Kidney tubule cell (primary cell): ENCODE results near the gene MAML3.

ENCODE experiments used
- DNase-seq: peaks from one replicate; pipeline ENCODE4 v3.0.0-alpha.2; 2018; ENCODE audit warnings: low spot score

Gene MAML3

DNA sequence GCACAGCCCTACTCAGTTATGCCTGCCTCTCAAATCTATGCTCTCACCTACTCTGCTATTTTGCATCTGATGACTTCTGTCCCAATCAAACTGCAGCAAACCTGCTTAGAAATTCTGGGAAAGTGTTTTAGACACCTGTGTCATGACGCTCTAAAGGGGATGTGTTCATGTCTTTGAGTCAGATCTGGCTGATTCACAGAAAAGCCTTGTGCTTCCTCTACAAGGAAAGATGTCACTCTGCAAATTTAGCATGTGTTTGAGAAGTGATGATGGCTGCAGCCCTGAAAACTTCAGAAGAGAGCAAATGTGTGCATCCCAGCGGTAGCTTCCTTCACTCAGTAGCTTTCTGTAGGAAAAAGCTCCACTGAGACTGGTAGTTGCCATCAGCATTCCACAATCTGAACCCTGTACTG lies 253.0 kb downstream of the MAML3 start:
- DNase-seq = peak; percentile 67

GRCh38 chr4:139899346-139899745 lies 254.6 kb downstream of the MAML3 start:
- DNase-seq = no peak

GRCh38 chr4:139898293-139898692 lies 255.7 kb downstream of the MAML3 start:
- DNase-seq = no peak

DNA sequence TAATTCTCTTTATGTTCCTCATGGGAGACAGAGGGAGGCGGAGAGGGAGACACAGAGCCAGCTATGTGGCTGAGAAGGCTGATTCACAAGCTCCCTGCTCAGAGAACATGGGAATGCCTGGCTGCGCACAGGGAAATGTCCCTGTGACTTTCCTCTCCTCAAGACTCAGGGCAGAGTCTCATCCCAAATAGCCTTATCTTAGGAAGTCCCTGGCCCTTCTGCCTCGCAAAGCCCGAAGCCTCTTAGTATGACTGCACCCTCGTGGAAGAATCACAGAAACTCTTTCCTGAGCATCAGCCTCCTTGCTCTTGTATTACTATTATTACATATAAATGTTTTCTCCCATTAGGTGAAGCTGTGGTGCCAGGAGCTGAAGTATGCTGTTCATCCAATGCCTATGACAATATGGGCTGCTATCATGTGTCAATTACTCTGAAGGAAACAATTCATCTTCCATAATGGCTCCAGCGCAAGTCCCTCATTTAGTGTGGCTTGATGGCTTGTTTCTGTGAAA lies 257.8 kb downstream of the MAML3 start:
- DNase-seq = no peak

DNA sequence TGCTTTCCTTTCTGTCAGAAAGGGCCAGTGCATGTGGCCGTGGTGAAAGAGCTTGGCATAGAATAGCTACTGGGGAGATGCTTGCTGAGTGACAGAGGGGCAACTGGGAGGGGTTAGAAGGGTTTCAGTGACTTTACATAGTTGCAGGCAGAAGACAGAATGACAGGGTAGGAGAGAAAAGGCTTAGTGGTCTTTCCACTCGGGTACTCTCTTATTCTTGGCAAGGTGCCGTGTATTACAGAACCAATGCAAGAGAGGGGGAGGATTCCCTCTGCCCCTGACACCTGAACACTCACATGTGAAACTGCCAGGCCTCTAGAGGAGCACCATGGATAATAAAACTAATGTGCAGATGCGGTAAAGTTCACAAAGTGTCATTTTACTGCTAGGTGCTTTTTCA lies 260.2 kb downstream of the MAML3 start:
- DNase-seq = no peak

DNA sequence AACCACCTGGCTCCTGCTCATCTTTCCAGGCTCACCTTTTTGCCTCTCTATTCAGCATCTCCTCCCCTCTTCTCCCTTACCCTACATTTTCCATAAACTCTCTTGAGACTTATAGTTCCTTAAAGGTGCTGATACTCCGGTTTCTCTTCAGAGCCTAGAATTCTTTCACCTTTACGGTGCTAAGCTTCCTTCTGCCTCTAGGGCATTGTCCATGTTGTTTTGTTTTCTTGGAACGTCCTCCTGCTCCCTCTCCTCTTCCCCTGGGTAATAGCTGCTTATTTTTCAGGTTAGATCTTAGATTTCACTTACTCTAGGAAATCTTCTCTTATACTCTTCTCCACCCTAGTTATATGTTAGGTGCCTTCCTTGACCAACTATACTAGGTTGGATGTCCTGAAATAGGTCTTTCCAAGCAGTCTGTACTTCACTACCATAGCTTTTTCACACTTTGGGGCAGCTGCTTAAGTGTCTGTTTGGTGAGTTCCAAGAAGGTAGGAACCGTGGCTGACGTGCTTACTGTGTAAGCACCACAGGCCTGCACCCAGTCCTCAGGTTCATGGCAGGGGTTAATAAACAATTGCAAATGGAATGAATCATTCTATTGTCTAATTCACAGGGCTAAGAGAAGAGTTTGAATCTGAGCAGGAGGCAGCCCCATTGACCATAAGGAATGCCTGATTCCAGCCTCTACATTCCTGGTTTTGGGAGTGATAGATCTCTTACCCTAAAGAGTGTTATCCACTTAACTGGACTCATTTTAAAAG lies 260.8 kb downstream of the MAML3 start:
- peak; percentile 78 for DNase-seq

DNA sequence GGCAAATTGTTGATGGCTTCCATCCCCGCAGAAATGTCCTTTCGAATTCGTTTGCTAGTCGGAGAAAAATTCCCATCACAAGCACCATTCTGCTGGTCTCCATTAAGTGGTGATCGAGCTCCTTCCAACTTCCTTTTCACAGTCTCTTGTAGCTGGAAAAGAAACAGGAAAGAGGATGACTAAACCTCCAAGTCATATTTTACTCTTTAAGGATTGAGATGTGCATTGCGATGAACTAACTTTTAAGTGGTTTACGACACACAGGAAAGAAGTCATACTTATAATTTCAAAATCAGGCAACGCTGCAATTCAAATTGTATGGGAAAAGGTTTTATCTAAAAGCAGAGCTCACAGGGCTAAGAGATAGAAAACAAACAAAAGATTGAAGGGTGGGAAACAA lies 263.2 kb downstream of the MAML3 start:
- DNase-seq = no peak

DNA sequence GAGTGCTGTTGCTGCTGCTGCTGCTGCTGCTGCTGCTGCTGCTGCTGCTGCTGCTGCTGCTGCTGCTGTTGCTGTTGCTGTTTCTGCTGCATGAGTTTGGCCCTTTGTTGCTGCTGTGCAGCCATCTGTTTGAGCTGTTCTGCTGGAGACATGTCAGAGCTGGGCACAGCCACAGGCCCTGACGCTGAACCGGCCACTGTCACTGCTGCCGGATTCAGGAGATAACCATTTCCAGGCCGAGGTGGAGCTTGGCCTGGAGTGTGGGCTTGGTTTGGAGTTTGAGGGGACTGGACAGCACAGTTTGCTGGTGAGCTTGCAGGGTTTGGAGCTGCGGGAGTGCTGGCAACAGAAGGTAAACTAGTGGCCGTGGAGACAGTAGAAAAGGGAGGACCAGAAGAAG lies 264.1 kb downstream of the MAML3 start:
- no peak for DNase-seq

GRCh38 chr4:139889264-139889663 lies 264.7 kb downstream of the MAML3 start:
- DNase-seq = peak; percentile 84

- DNase-seq = peak; percentile 81
Measured at GRCh38 chr4:139887962-139888735, 265.8 kb downstream of the MAML3 start.

DNA sequence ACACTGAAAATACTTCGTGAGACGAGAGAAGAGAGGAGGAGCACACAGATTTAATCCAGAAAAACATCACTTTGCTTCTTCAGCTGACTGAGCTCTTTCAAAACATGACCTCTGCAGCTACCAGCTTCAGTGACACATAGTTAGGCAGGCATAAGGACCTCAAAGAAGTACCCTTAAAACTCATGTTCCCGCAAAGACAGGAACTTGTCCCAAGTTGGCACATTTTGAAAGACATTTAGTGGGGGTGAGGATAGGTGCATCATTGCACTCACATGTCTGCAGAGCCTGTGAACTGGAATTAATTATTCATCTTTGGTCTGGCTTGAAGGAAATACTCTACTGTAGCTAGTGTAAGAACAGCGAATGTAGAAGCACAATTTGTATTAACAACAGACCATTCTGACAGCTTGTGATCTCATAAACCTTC lies 266.6 kb downstream of the MAML3 start:
- DNase-seq = peak; percentile 51

DNA sequence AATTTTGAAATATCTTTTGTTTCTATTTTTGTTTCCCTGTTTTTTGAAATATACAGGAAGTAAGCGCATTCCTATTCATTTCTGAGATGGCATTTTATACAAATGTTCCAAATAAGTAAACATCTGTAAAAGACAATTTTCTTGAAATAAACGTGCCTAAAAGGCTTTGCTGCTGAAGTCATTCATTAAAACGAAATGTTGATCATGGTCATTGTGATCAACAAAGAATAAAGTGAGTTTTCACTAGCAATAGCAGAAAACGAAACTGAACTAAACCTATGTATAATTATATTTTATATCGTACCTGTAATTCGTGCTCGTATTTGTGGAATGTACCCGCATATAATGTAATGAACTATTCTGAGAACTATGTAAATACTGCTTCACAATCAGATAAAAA lies 267.2 kb downstream of the MAML3 start:
- DNase-seq = no peak

DNA sequence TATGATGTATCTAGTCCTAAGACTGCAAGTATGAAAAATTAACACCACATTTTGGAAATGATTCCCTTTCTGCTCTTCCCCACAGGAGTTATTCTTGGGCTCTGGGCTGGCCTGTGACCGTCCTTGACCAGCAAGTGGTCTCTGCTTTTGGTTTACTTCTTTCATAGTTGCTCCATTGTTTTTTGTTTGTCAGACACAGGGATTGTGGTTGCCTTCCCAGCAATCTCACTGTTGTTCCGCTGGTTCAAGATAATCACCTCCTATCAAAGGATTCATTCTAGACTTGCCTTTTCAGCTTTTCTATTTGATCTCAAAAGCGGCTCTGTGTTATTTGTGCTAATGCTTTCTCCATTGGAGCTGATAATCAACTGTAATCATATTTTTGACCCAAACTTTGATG lies 269.5 kb downstream of the MAML3 start:
- DNase-seq = no peak

GRCh38 chr4:139880841-139881240 lies 273.1 kb downstream of the MAML3 start:
- no peak for DNase-seq

DNA sequence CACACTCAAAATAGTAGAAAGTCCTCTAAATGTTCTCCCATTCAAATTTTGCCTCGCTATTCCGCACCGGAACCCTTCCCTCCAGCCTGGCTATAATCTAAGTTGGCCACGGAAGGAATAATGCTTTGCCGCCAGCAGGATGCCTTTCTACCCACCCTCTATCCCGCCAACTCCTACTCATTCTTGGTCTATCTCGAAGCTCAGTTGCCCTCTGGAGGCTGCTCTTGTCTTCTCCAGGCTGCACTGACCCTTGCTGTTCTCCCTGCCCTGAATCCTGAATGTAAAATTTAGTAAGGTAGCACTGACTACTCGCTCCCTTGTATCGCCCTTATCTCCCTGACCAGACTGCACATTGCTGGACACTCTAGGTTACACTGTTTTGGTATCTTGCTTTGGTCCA lies 275.9 kb downstream of the MAML3 start:
- no peak for DNase-seq

DNA sequence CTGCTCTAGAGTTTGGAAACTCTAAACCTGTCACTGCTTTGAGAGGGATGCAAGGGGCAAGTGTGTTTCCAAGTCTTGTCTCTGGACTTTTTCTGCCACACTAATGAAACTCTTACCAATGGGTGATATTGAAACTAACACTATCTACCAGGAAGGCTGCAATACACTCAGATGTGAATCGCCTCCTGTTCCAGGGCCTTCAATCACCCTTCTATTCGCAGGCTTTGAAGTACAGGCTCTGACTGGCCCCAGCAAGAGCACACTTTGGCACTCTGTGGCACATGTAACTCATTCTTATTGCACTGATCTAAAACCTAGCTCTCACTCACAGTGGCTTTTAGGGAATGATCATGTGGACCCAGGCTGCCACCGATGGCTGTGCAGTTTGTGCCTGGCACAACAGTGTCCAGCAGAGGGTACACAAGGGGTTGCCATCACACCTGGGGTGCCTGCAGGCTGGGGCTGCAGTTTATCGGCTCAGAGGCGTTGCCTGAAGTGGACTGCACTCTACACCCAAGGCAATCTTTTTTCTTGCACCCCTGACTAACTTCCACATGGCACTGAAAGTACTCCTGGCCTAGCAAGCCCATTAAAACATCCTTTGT lies 277.5 kb downstream of the MAML3 start:
- DNase-seq = no peak

DNA sequence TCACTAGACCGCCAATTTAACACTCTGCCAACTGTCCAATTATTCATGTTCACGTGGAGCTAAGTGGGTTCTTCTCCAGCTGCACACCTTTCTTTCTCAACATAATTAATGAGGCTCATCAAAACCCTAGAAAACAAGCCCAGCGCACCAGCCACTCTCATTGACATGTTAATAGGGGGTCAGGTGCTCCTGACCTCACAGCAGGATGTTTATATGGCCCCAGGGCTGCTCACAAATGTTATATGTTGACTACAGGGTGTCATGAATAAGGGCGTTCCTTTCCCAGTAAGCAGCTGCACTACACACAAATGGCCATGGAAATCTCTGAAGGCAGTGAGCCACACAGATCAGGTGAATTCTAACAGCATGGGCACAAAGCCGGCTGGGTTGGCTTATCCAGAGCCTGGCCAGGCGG lies 278.6 kb downstream of the MAML3 start:
- no peak for DNase-seq

GRCh38 chr4:139873111-139873860 lies 280.7 kb downstream of the MAML3 start:
- peak; percentile 6 for DNase-seq

DNA sequence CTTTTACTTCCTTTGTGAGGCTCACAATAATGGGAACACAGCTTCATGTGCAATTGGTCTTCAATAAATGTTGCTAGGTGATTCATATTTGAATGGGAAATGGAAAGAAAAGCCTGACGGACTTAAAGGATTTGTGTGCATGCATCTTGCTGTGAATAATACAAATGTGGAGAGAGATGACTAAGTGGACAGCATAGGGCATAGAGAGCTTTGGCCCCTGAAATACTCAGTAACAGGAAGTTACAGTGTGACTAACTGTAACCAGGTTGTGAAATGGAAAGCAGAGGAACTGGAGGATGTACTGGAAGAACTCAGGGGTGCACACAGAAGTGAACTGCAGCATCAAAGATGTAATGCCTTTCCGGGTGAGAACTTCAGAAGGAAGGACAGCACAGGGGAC lies 281.7 kb downstream of the MAML3 start:
- peak; percentile 94 for DNase-seq

- no peak for DNase-seq
Measured at GRCh38 chr4:139869810-139870209, 284.2 kb downstream of the MAML3 start.

GRCh38 chr4:139866276-139866962 lies 287.6 kb downstream of the MAML3 start:
- no peak for DNase-seq
